ENCODE results near the gene ELOA2.
"Not testable (repeated sequence)": the region's sequence is repeated elsewhere in the genome, so short reads cannot be mapped to it uniquely, and the experiment has no call there.

DNA sequence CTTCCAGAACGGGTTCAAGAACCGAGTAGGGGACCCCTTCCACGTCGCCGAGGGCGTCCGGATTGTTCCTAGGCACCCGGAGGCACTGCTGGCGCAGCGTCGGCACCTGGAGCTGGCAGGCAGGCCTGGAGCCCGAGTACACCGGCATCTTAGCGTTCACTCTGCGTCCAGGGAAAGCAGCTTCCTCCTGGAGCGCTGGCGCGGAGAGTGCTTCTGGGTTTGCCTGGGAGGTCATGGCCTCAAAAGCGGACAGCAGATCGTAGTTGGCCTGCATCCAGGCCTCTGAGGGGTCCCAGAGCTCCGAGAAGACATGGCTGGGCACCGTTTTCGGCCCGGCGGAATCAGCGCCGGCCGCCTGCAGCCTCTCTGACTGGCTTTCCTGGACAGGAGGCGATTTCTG lies 6.7 kb downstream of the ELOA2 start:
- TF ChIP-seq, protein P1, sequence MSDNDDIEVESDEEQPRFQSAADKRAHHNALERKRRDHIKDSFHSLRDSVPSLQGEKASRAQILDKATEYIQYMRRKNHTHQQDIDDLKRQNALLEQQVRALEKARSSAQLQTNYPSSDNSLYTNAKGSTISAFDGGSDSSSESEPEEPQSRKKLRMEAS (IDR thresholded peaks at IDR 0.05; ENCODE audit: low read depth, low read length) = not testable (repeated sequence)
- TF ChIP-seq, protein P2, sequence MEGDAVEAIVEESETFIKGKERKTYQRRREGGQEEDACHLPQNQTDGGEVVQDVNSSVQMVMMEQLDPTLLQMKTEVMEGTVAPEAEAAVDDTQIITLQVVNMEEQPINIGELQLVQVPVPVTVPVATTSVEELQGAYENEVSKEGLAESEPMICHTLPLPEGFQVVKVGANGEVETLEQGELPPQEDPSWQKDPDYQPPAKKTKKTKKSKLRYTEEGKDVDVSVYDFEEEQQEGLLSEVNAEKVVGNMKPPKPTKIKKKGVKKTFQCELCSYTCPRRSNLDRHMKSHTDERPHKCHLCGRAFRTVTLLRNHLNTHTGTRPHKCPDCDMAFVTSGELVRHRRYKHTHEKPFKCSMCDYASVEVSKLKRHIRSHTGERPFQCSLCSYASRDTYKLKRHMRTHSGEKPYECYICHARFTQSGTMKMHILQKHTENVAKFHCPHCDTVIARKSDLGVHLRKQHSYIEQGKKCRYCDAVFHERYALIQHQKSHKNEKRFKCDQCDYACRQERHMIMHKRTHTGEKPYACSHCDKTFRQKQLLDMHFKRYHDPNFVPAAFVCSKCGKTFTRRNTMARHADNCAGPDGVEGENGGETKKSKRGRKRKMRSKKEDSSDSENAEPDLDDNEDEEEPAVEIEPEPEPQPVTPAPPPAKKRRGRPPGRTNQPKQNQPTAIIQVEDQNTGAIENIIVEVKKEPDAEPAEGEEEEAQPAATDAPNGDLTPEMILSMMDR (IDR thresholded peaks at IDR 0.05; ENCODE audit: low read depth, low read length) = not testable (repeated sequence)
- not testable (repeated sequence) for TF ChIP-seq POLR2A (IDR thresholded peaks at IDR 0.05; ENCODE audit: extremely low read depth, insufficient read length); MYC (IDR thresholded peaks at IDR 0.05; ENCODE audit: low read depth, low read length)

Data from NB4 (cell line).